ENCODE measurements around the gene OTOP2. TPM values are rescaled to one million over a fixed set of nuclear protein-coding genes. Genes with fewer than 3 reads are reported as not detected.
"Not testable (repeated sequence)": the region's sequence is repeated elsewhere in the genome, so short reads cannot be mapped to it uniquely, and the experiment has no call there.

The OTOP2 gene
- total RNA-seq, 2 donors from 2014 or later: 5.7 to 18.4 TPM

- intact Hi-C loops (cut with DNase I): loop anchor here (5.0 kb wide), 2 partner anchors 44 to 239 kb away; no protein-coding TSS in a partner anchor
- Histone ChIP-seq H3K9ac (ENCODE audit: low read depth in 2 of 2, low read length in 2 of 2) (no peak overlapping the region), H3K27ac (no peak overlapping the region), H3K36me3 (no peaks in the 10 kb centered on the region), H3K27me3 (no peaks in the 10 kb centered on the region), H3K4me3 (no peak overlapping the region), H3K4me1 (no peaks in the 10 kb centered on the region), H3K9me3 (no peaks in the 10 kb centered on the region)
- DNase-seq: no peak
- TF ChIP-seq, protein P1, sequence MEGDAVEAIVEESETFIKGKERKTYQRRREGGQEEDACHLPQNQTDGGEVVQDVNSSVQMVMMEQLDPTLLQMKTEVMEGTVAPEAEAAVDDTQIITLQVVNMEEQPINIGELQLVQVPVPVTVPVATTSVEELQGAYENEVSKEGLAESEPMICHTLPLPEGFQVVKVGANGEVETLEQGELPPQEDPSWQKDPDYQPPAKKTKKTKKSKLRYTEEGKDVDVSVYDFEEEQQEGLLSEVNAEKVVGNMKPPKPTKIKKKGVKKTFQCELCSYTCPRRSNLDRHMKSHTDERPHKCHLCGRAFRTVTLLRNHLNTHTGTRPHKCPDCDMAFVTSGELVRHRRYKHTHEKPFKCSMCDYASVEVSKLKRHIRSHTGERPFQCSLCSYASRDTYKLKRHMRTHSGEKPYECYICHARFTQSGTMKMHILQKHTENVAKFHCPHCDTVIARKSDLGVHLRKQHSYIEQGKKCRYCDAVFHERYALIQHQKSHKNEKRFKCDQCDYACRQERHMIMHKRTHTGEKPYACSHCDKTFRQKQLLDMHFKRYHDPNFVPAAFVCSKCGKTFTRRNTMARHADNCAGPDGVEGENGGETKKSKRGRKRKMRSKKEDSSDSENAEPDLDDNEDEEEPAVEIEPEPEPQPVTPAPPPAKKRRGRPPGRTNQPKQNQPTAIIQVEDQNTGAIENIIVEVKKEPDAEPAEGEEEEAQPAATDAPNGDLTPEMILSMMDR (IDR thresholded peaks at IDR 0.05): no peak
Measured at GRCh38 chr17:74963656-74964055, 39.6 kb downstream of the OTOP2 start.

DNA sequence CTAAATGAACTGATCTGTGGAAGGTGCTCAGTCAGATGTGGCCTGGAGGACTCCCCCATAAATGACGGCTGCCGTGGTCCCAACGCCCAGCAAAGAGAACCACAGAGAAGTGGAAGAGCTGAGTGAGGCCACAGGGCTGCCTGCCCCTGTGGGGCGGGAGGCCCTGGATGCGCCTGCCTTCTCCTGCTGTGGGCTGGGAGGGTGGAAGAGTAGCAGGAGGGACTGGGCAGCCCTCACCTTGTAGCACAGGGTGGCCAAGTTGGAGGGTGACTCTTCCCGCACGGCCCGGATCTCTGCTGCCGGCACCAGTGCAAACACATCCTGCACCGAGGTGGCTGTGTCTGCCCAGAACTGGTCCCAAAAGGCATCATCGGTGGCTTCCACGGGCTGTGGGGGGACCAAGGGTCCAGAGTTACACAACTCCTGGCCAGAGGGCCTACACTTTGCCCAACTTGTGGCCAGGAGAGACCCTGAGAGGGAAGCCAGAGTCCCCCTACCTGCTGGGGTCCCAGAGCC is 40.2 kb downstream of the OTOP2 start:
- Histone ChIP-seq H3K36me3 (no peaks in the 10 kb centered on the region), H3K27ac (no peak overlapping the region), H3K9ac (ENCODE audit: low read depth in 2 of 2, low read length in 2 of 2) (no peak overlapping the region), H3K27me3 (no peaks in the 10 kb centered on the region), H3K9me3 (no peaks in the 10 kb centered on the region), H3K4me3 (no peak overlapping the region), H3K4me1 (no peaks in the 10 kb centered on the region)
- intact Hi-C loops (cut with DNase I): loop anchor here (5.0 kb wide), 2 partner anchors 43 to 238 kb away; no protein-coding TSS in a partner anchor
- TF ChIP-seq, protein P1 (IDR thresholded peaks at IDR 0.05): no peak
- no peak for DNase-seq

- intact Hi-C loops (cut with DNase I): loop anchor here (5.0 kb wide), 2 partner anchors 42 to 237 kb away; no protein-coding TSS in a partner anchor
- no peak for DNase-seq
- Histone ChIP-seq H3K9ac (ENCODE audit: low read depth in 2 of 2, low read length in 2 of 2) (no peak overlapping the region), H3K27me3 (no peaks in the 10 kb centered on the region), H3K9me3 (no peaks in the 10 kb centered on the region), H3K4me1 (no peaks in the 10 kb centered on the region), H3K27ac (no peak overlapping the region), H3K4me3 (no peak overlapping the region), H3K36me3 (no peaks in the 10 kb centered on the region)
- TF ChIP-seq, protein P1 (IDR thresholded peaks at IDR 0.05): no peak
Measured at GRCh38 chr17:74964988-74965622, 41.0 kb downstream of the OTOP2 start.

GRCh38 chr17:74968361-74968780 is 44.3 kb downstream of the OTOP2 start:
- TF ChIP-seq, protein P1 (IDR thresholded peaks at IDR 0.05): no peak
- no peaks in the 10 kb centered on the region for H3K9me3 ChIP-seq
- no peak overlapping the region for H3K9ac ChIP-seq (ENCODE audit: low read depth in 2 of 2, low read length in 2 of 2)
- H3K27ac ChIP-seq: no peak overlapping the region
- no peak overlapping the region for H3K4me3 ChIP-seq
- intact Hi-C loops (cut with DNase I): no loop called here
- DNase-seq: peak; percentile 63
- no peaks in the 10 kb centered on the region for H3K36me3 ChIP-seq
- no peaks in the 10 kb centered on the region for H3K27me3 ChIP-seq
- H3K4me1 ChIP-seq: peaks cover 4% of the 10 kb centered on the region

- not testable (repeated sequence) for H3K27ac ChIP-seq
Measured at GRCh38 chr17:74969501-74969900, 45.4 kb downstream of the OTOP2 start.

DNA sequence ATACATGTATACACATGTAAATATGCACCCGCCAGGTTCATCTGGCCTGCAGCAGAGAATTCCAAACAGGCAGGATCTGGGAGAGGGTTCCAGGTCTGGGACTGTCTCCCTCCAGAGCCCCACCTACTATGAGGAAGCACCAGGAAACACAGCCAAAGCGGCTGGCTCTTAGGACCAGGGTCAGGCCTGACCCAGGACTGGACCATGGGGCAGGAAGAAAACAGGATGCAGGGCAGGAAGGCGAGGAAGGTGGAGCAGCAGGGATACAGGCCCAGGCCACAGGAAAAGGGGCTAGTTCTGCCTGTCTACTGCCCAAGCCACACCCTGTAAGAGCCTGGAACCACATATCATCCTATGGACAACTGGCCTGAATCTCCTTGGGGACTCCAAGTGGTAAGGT is 46.3 kb downstream of the OTOP2 start:
- Histone ChIP-seq H3K9ac (ENCODE audit: low read depth in 2 of 2, low read length in 2 of 2) (peak overlapping the region in 1 of 2 donors; percentile 55), H3K4me1 (peaks cover 4% of the 10 kb centered on the region), H3K27ac (no peak overlapping the region), H3K9me3 (no peaks in the 10 kb centered on the region), H3K27me3 (no peaks in the 10 kb centered on the region), H3K36me3 (no peaks in the 10 kb centered on the region), H3K4me3 (no peak overlapping the region)
- no peak for DNase-seq
- intact Hi-C loops (cut with DNase I): no loop called here
- TF ChIP-seq, protein P1 (IDR thresholded peaks at IDR 0.05): no peak

More at GRCh38 chr17:74969501-74969900, 45.4 kb downstream of the OTOP2 start:
- H3K4me3 ChIP-seq; H3K9ac ChIP-seq (ENCODE audit: low read depth in 2 of 2, low read length in 2 of 2); H3K4me1 ChIP-seq; intact Hi-C loops (cut with DNase I); H3K27me3 ChIP-seq; H3K9me3 ChIP-seq; H3K36me3 ChIP-seq; DNase-seq: not testable (repeated sequence)
